Activated CD4-positive, CD25-positive, alpha-beta regulatory T cell (primary cell): ENCODE results near the gene AOAH.

Source experiments
- DNase-seq, 4 experiments: peaks; one replicate each; lab custom pipeline; 2025; lab: John Stamatoyannopoulos, UW

AOAH gene

DNA sequence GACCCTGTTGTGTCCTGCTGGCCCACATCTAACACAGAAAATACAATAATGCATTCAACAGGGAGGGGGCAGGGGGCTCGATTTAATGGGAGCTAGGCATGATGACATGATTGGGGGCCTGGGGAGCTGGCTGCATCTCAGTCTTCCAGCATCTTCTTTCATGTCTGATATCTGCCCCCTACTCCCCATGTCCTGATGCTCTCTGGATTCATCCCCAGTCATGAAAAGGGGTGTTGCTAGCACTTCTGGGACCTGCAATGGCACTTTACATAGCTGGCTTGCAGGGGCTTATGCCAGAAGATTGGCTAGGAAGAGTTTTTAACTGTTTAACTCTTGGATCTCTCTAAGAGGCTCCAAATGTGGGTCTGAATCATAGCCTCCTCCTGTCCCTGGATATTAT, 94.9 kb downstream of the AOAH start:
- DNase-seq, result no peak

DNA sequence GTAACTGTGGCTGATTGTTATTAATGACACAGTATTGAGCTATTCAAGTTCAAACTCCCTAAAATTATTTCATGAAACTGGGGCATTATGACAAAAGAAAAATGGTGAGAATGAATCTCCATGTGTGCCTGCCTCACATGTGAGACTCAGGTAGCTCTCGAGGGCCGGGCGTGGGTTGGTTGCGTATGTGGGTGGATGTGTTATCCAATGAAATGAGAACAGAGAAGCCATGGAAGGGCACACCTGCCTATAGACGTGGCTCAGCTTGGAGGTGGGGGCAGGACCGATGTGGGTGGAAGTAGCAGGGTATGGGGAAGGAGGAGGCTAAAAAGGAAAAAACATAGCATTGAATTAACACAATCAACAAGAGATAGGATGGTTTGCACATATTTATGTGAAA, 96.5 kb downstream of the AOAH start:
- no peak for DNase-seq

DNA sequence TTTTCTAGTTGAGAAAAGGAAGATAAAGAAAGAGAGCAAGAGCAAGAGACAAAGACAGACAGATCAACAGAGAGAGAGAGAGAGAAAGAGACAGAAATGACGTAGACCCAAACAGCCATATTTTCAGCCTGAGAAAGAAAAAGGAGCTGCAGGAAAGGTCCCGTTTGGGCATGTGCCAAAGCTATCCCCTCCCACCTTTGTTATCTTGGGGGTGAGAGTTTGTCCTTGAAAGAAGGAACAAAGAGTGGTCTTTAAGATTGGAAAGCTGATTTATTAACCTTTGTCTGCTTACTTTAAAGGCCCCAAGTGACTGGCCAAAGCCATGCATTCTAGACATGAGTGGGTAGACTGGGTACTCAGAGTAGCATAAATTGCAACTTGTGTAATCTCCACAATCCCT, 98.2 kb downstream of the AOAH start:
- DNase-seq, result no peak

DNA sequence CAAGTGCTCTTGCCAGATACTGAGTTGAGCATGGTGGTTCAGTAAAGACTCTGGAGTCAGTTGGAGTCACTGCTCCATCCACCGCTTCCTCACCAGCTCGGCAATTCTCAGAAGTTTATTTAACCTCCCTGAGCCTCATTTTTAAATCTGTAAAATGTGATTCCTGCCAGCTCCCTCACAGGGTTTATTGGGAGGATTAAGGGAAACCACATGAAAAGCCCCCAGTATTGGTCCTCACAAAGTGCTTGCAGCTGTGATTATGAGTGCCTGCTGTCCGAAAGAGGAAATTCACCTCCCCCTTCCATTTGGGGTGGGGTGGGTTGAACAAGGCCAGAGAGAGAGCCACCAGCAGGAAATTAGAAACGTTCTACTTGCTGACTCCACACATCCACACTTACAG, 99.0 kb downstream of the AOAH start:
- DNase-seq, result no peak

DNA sequence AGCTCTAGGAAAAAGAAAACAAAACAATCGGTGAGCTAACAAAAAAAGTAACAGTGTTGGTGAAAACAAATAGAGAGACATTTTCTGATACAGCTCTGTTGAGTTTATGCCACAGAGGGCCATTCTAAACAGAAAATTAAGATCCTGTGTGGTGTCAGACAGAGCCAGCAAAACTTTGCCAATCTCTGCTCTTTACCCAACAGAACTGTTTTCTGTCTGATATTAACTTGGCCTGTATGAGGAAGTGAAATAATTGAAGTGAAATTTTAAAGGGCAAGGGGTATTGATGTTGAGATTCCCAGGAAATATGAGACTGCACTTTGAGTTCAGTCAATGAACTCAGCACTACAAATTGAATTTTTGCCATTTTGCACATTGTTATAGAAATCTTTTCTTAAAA, 101.0 kb downstream of the AOAH start:
- DNase-seq, result no peak

DNA sequence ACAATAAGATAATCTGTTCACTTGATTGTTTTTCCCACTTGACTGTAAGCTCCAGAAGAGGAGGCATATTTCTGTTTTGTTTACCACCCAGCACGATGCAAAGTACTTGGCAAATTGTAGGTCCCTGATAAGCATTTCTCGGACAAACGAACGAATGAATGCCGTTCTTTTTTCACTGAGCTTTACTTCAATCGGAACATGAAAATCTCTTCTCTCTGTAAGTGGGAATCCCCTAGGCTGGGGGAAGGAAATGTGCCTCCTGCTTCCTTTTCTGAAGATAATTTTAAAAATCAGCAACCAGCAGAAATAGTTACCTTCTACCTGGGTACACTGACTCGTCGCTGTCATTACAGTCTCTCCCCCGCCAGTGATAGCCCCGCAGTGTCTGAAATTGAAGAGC, 102.9 kb downstream of the AOAH start:
- no peak for DNase-seq

DNA sequence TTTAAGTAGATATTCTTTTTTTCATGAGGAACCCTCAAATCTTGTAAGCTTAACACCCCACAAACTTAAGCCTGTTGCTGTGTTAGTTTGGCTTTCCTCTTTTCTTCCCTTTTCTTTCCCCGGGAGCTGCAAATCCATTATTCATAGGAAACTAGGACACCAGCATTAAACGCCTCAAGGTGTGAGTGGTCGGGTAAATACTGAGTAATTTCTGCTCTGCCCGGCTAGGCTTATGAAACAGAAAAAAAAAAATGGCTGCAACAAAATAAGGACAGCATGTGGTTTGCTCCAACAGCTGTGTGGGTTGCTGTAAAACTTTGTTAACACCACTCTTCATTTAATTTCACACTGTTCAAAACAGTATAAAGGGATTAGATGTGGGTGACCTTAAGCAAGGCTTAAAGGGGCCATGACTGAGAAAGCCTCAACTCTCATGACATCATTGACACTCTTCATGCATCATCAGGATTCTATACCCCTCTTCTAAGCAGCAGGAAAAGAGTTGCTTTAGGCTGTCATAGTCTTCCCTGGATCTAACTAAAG, 104.1 kb downstream of the AOAH start:
- DNase-seq, result no peak

DNA sequence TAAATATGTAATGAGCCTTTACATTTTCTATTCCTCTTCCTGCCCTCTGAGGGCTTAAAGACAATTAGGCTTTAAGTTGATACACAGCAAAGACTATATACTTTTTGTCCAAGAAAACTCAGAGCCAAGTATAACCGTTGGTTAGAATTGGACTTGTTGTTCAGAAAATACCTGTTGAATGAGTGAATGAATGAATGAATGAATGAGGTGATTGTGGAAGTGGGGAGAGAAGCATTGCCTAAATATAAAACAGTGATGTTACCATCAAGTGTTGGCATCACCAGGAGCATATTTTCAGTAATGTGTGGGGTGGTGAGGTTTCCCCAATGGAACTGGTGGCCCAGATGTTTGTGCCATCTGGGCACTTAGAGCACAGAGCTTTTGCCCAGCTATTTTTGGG, 106.9 kb downstream of the AOAH start:
- DNase-seq, result no peak

DNA sequence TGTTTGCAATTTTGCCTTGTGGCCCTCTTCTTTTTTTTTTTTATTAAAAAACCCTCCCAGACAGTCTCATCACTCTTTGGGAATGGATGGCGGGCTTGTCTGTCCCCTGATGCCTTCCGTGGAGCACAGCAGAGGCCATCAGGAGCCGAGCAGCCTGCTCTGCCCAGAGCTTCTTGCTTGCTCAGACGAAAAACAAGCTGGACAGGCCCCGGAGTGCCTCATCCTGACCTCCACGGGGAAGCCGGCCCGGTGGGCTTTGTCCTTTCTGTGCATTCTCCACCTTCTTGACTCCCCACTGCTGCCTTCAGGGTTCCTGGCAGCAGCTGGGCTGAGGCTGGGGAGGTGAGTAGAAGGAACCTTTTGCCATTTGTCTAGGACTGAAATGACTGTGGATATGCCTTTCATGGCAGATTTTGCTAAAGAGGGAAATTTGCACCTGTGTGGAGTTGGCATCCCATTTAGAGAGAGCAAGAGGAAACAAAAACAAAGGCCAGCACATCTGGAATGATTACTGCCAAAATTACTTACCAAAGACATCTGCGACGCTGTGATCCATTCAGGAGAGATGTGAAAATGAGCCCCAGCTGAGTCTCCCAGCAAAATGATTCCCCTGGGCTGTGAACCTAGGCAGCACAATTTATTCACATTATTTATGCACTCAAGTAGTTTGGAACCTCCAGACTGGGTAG, 108.3 kb downstream of the AOAH start:
- no peak for DNase-seq

DNA sequence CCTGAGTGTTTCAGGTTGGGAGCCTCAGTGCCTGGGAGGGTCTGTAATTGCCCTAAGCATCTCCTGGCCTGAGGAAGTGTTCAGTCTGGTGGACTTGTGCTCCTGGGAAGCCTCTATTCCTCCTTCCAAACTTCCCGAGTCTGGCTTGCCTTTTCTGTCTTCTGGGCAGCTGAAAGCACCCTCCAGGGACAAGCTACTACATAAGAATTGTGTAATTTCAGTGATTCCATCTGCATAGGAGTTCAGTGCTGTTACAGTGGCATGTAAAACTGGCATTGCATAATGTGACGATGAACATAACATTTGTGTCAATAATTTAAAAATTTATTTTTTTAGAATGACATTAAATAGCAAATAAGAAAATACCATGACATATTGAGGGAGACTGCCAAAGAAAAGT, 109.3 kb downstream of the AOAH start:
- no peak for DNase-seq

DNA sequence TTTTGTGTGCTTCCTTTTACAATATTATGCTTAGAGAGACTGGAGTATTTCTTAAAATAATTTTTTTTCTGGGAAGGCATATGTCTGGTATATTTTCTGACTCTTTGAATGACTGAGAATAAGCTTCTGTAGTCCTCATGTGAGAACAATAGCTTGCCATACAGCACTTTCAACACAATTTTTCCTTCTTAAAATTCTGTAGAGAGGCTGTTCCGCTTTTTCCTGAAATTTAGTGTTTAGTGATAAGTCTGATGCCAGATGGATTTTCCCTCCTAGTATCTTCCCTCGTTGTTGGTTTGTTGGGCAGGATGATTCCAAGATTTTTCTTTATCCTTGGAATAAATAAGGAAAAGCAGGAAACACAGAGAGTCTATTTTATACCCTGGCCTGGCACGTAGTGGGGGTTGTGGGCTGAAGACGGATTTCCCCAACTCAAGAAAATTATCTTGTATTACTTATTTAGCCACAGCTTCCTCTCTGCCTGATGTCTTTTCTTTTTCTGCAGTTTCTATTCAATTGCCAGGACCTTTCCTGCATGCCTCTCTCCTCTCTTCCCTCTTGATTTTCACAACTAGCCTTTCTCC, 111.2 kb downstream of the AOAH start:
- DNase-seq, result no peak

DNA sequence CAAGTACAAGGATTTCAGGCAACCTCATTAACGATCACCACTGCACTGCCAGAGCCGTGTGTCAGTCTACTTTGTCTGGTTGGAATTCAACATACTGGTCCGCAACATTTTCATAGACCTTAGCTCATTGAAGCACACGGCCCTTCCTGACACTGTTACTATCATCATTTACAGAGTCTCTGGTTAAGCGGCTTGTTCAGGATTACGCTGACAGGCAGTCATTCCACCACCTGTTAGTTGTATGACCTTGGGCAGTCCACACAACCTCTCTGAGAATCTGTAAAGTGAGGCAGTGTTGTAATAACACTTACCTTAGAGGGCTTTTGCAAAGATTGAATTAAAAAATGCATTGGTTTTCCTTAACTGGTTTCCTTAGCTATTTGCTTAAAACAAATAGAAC, 112.6 kb downstream of the AOAH start:
- DNase-seq, result no peak

DNA sequence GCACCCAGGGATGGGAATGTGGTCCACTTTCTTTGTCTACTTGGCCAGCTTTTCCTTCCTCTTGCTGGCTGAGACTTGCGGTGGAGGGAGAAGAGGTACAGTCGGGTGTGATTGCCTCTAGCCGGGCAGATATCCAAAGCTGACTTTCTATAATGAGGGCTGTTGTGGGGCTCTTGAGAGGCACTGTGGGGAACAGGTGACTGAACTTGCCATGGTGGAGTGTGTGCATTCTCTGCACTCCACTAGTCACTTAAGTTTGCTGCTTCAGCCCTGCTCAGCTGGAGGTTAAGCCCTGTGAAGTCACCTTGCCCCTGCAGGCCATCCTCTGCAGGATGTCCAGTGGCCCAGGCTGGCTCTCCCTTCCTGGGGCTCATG, 116.6 kb downstream of the AOAH start:
- DNase-seq, result no peak

DNA sequence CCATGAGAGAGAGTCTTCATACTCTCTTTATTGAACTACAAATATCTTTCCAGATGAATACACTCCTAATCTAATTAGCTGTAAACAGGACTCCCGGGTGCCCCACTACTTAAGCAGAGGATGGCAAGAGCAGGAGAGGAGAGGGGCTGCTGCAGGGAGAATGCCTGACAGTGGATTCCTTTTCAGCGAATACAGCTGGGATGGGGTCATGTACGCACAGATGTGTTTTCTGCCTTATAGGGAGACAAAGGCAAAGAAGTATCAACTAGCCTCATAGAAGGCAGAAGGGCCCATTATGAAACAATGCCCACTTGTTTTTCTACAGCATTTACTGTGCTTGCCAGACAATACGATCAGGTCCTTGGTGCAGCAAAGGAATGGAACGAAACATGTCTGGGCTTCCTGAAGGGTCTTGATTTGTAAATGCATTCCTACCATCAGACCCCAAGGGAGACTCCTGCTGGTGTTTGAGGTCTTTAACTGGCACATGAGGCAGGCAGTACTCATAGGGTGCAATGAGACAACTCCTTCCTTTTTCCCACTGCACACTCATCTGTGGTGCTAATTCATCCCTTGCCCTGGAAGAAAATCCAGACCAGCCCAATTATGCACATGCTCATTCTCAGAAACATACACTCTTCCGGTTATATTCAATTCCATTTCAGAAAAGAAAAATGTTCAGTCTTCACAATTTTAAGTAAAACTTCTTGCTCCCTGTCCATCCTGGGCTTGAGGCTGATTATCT, 117.1 kb downstream of the AOAH start:
- DNase-seq, result no peak

DNA sequence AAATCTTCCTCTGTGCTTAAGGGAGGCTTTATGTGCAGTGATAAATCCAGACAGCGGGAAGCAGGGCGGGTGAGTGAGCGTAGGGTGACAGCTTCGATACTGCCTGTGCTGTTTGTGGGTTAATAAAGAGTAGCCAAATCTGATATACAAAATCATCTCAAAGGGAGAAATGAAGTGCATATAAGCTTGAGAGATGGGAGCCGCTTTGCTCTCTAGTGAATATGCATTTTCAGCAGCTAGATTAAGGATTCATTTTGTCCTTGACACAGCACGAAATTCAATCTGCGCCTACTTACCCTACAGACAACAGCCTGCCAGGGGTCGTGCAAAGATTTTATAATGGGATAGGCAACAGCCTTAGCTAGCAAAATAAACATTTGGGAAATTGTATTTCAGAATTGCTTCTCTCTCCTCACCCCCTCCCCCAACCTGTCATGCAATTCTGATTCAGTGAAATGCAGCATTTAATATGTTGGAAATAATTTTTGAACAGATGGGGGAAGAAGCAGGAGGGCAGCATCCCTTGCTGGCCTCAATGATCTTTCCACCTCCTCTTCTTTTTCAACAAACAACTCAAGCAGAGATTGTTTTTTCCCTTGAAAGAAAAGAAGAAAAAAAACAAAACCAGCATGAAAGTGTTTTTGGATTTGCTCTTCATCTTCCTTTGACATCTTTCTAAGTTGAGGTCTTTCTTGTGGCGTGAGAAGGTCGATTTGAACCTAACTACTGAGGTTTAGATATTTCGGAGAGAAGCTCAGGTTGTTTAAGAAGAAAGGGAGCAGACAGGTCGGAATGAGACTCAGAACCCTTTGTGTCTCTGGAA, 117.9 kb downstream of the AOAH start:
- DNase-seq, result no peak

DNA sequence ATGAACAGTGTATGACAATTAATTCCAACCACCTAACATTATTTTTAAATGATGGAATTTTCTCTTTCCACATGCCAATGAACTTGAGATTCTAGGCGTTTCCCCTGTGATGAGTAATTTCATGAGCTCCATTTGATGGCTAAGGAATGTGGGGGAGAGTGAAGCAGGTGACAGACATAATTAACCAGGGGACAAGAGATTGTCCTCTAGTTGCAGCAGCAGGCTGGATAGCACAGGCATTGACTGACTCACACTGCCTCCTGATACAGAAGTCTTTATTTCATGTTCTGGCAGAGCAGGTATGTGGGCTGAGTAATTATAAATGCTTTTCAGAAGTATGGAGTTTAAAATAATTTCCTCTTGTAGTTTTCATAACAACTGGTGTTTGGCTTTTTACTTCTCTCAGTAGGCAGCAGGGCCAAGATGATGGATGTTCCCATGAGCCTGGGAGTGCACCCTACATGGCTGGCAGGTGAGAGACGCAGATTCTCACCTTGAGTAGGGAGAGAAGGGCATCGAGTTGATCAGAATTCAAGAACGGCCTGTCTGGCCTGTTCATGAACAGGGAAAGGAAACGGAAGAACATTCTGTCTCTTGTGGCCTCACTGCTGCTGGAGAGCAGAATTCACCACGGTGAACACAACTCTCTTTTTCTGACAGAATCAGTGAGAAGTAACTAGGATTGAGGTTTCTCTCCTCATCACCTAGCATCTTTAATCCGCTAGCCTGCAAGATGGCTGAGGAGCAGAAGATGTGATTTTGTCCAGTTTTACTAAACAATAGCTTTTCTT, 118.8 kb downstream of the AOAH start:
- DNase-seq, result no peak

DNA sequence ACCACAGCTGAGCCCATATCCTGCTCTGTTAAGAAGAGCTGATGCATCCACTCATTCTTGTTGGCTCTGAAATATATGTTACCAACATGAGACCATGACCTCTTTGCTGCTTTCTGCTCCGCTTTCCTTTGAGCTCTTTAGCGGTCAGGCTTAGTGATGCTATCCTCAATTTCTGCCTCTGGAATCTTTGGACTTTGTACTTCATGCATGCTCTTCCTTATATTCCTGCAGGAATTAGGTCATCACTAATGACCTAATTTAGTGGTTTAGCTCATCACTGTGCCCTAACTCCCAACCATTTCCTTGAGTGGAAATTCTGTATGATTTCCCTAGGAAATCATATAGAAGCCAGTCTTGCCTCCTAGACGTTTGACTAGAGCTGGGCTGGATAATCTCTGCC, 119.5 kb downstream of the AOAH start:
- DNase-seq, result no peak

DNA sequence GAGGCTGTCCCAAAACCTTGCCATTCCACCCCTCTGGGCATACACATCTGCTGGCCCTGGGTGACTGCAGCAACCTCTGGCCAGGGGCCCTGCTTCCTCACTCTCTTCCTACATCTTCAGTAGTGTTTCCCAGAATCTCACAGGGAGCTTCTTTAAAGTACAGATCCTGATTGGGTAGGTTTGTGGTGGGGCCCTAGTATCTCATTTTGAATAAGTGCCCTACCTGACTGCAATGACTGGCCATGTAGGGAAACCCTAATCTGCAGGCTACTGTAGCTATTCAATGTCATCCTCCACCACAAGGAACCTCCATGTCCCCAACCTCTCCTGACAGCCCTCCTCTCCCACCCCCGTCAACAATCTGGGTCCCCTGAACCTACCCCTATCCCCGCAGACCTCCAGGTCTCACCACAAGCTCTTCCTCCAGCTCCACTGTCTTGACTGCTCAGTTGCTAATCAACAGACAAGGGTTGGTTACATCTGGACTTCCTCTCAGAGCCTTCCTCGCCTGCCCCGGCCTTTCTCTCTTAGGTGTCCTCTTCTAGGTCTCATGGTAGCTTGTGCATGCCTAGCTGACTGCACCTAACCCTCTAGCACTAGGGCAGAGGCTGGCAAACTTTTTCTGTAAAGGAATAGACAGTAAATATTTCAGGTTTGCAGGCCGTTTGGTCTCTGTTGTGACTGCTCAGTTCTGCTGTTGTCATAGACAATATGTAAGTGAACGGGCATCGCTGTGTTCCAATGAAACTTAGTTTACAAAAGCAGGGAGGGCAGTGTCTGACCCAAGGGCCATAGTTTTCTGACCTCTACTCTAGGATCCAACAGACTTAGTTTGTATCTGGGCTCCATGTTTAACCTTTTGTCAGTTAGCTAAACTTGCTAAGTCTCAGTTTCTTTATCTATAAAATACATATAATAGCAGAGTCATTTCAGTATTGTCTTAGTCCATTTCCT, 121.1 kb downstream of the AOAH start:
- DNase-seq, result no peak

DNA sequence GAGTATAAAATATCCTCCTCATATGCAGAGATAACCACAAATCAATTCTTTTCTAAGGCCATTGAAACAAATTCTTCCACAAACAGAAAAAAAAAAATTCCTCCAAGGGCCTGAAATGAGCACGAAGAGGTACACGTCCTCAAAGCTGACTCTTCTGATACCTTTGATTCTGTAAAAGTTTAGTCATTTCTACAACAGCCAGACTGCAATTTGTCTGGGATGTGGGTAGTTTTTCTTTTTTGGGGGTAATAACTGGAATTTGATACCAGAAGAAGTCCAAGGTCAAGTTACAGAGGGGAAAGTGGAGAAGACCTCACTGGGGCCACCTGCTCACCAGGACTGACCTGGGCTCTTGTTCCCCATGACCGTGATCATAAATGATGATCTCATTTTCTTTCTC, 121.8 kb downstream of the AOAH start:
- DNase-seq, result no peak

DNA sequence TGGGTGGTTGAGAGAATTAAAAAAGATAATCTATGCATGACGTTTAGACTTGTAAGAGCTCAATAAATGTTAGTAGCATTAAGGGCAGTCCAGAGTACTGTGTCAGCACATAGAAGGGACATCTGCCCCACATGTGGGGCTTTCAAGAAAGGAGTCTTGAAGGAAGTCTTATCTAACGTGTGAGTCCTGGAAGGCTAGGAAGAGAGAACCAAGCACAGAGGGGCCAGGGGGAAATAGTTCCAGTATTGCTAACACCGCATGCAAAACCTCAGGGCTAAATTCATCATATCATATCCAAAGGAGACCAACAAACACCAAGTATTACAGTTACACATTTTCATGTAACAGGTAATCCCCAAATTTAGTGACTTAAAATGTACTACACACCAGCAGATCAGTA, 122.7 kb downstream of the AOAH start:
- DNase-seq, result no peak
